Renal cortex interstitium (tissue), 15 donors: ENCODE data around the gene PSEN1. TPM values are rescaled to one million over a fixed set of nuclear protein-coding genes. Genes with fewer than 3 reads are reported as not detected.

Experiments
- DNase-seq, 11 donors: peaks; one replicate each; pipeline ENCODE4 v3.0.0-alpha.2; 2013; ENCODE audit warnings: low read depth in 9 of 11, low spot score in 4 of 11; ENCODE audit errors: extremely low read depth in 1 of 11
- long read RNA-seq, 16 experiments: transcript quantifications; one replicate each; lab custom pipeline, GENCODE V29; 2026
- polyA plus RNA-seq, 3 donors: library from polyadenylated mRNA; unstranded; fragments of 120-200 nt; gene quantifications; one replicate each; pipeline ENCODE4 v1.2.1, GENCODE V29; 2013; ENCODE audit not compliant: insufficient read length in 3 of 3

Gene PSEN1
- 10 to 100 TPM; 67.9 to 74.1 (median 68.4) TPM for polyA plus RNA-seq
- long read RNA-seq, donor 1, full-length matches to known transcripts: 3 of 3 reads
- long read RNA-seq, donor 1, partial matches to known transcripts: 0 of 3 reads
- long read RNA-seq, donor 1, other reads (novel, unspliced or antisense): 0 of 3 reads
- long read RNA-seq, donor 2, full-length matches to known transcripts: 18 of 18 reads
- long read RNA-seq, donor 2, partial matches to known transcripts: 0 of 18 reads
- long read RNA-seq, donor 2, other reads (novel, unspliced or antisense): 0 of 18 reads
- long read RNA-seq, donor 3, full-length matches to known transcripts: 17 of 22 reads
- long read RNA-seq, donor 3, partial matches to known transcripts: 5 of 22 reads
- long read RNA-seq, donor 3, other reads (novel, unspliced or antisense): 0 of 22 reads
- long read RNA-seq, donor 4, full-length matches to known transcripts: 13 of 13 reads
- long read RNA-seq, donor 4, partial matches to known transcripts: 0 of 13 reads
- long read RNA-seq, donor 4, other reads (novel, unspliced or antisense): 0 of 13 reads
- long read RNA-seq, donor 5: 0 reads
- long read RNA-seq, donor 6, transcript PSEN1-202 (12 exons, 2,776 nt): major isoform, 9 of 9 reads
- long read RNA-seq, donor 6, partial matches to known transcripts: 0 of 9 reads
- long read RNA-seq, donor 6, other reads (novel, unspliced or antisense): 0 of 9 reads
- long read RNA-seq, donor 7, full-length matches to known transcripts: 13 of 13 reads
- long read RNA-seq, donor 7, partial matches to known transcripts: 0 of 13 reads
- long read RNA-seq, donor 7, other reads (novel, unspliced or antisense): 0 of 13 reads
- long read RNA-seq, donor 8: 0 reads
- long read RNA-seq, donor 9, full-length matches to known transcripts: 17 of 25 reads
- long read RNA-seq, donor 9, partial matches to known transcripts: 8 of 25 reads
- long read RNA-seq, donor 9, other reads (novel, unspliced or antisense): 0 of 25 reads
- long read RNA-seq, donor 10, full-length matches to known transcripts: 11 of 11 reads
- long read RNA-seq, donor 10, partial matches to known transcripts: 0 of 11 reads
- long read RNA-seq, donor 10, other reads (novel, unspliced or antisense): 0 of 11 reads
- long read RNA-seq, donor 11, full-length matches to known transcripts: 9 of 18 reads
- long read RNA-seq, donor 11, partial matches to known transcripts: 9 of 18 reads
- long read RNA-seq, donor 11, other reads (novel, unspliced or antisense): 0 of 18 reads
- long read RNA-seq, donor 12, full-length matches to known transcripts: 6 of 6 reads
- long read RNA-seq, donor 12, partial matches to known transcripts: 0 of 6 reads
- long read RNA-seq, donor 12, other reads (novel, unspliced or antisense): 0 of 6 reads
- long read RNA-seq, donor 13: 0 reads
- long read RNA-seq, donor 14, full-length matches to known transcripts: 12 of 12 reads
- long read RNA-seq, donor 14, partial matches to known transcripts: 0 of 12 reads
- long read RNA-seq, donor 14, other reads (novel, unspliced or antisense): 0 of 12 reads
- long read RNA-seq, donor 15, full-length matches to known transcripts: 8 of 8 reads
- long read RNA-seq, donor 15, partial matches to known transcripts: 0 of 8 reads
- long read RNA-seq, donor 15, other reads (novel, unspliced or antisense): 0 of 8 reads
- long read RNA-seq, donor 16, full-length matches to known transcripts: 35 of 50 reads
- long read RNA-seq, donor 16, partial matches to known transcripts: 5 of 50 reads
- long read RNA-seq, donor 16, other reads (novel, unspliced or antisense): 10 of 50 reads

- peak; percentile 81 to 94 (median 92) for DNase-seq
Measured at GRCh38 chr14:73136387-73137225, at the start of gene PSEN1. Gene PSEN1, plus strand, starts transcription at chr14:73136507. Its CDS starts 11,513 bp downstream, at chr14:73148020.

- no peak for DNase-seq
Measured at GRCh38 chr14:73091044-73091443, 45.3 kb upstream of the PSEN1 start.

GRCh38 chr14:73097421-73097820, 38.9 kb upstream of the PSEN1 start:
- no peak for DNase-seq

GRCh38 chr14:73100334-73100733, 36.0 kb upstream of the PSEN1 start:
- DNase-seq: no peak

- DNase-seq: no peak
Measured at GRCh38 chr14:73102806-73103497, 33.4 kb upstream of the PSEN1 start.

GRCh38 chr14:73105050-73105449, 31.3 kb upstream of the PSEN1 start:
- no peak for DNase-seq

- DNase-seq: no peak
Measured at GRCh38 chr14:73105727-73106126, 30.6 kb upstream of the PSEN1 start.

- DNase-seq: no peak
Measured at GRCh38 chr14:73116079-73116665, 20.1 kb upstream of the PSEN1 start.

- DNase-seq: no peak
Measured at GRCh38 chr14:73124180-73124894, 12.0 kb upstream of the PSEN1 start.

- no peak for DNase-seq
Measured at GRCh38 chr14:73125169-73125588, 11.1 kb upstream of the PSEN1 start.

- DNase-seq: no peak
Measured at GRCh38 chr14:73125746-73126145, 10.6 kb upstream of the PSEN1 start.

- DNase-seq: no peak
Measured at GRCh38 chr14:73133795-73134194, 2.5 kb upstream of the PSEN1 start.

- peak in 1 of 11 donors; percentile 30 for DNase-seq
Measured at GRCh38 chr14:73136085-73136386, 271 bp upstream of the PSEN1 start.

- no peak for DNase-seq
Measured at GRCh38 chr14:73140811-73141323, 4.6 kb downstream of the PSEN1 start.

- no peak for DNase-seq
Measured at GRCh38 chr14:73142216-73142615, 5.9 kb downstream of the PSEN1 start.

- no peak for DNase-seq
Measured at GRCh38 chr14:73143003-73143402, 6.7 kb downstream of the PSEN1 start.
